COLO668 (cell line): ENCODE results near the gene SLC4A3.

Experiments
- DNase-seq: peaks from one replicate; lab custom pipeline; 2025; ENCODE audit not compliant: unreplicated experiment; lab: John Stamatoyannopoulos, UW

The SLC4A3 gene

GRCh38 chr2:219627103-219628100, at the start of gene SLC4A3:
SLC4A3 (plus strand) TSS chr2:219627630; CDS start chr2:219627993, 363 bp downstream.
- peak; percentile 62 for DNase-seq

GRCh38 chr2:219578811-219579613, 48.4 kb upstream of the SLC4A3 start:
- no peak for DNase-seq

GRCh38 chr2:219581346-219581745, 46.1 kb upstream of the SLC4A3 start:
- DNase-seq, result no peak

GRCh38 chr2:219591091-219591490, 36.3 kb upstream of the SLC4A3 start:
- DNase-seq, result no peak

GRCh38 chr2:219592736-219593135, 34.7 kb upstream of the SLC4A3 start:
- no peak for DNase-seq

- no peak for DNase-seq
These were observed 34.3 kb upstream of the SLC4A3 start for GRCh38 chr2:219593154-219593553.

- no peak for DNase-seq
These were observed 32.2 kb upstream of the SLC4A3 start for GRCh38 chr2:219595256-219595655.

- DNase-seq, result no peak
These were observed 30.4 kb upstream of the SLC4A3 start for GRCh38 chr2:219596954-219597551.

GRCh38 chr2:219597552-219598307, 29.7 kb upstream of the SLC4A3 start, which contains the start of gene STK11IP:
STK11IP (plus strand) TSS chr2:219597857; CDS start chr2:219598120, 263 bp downstream.
- peak; percentile 97 for DNase-seq

GRCh38 chr2:219598308-219599078, 28.9 kb upstream of the SLC4A3 start:
- DNase-seq, result peak; percentile 10

- no peak for DNase-seq
These were observed 23.7 kb upstream of the SLC4A3 start for GRCh38 chr2:219603771-219604170.

- no peak for DNase-seq
These were observed 21.8 kb upstream of the SLC4A3 start for GRCh38 chr2:219605607-219605954.

GRCh38 chr2:219607931-219608330, 19.5 kb upstream of the SLC4A3 start:
- DNase-seq, result no peak

- DNase-seq, result no peak
These were observed 18.9 kb upstream of the SLC4A3 start for GRCh38 chr2:219608399-219608964.

GRCh38 chr2:219609149-219609750, 18.2 kb upstream of the SLC4A3 start:
- DNase-seq, result no peak

- no peak for DNase-seq
These were observed 16.1 kb upstream of the SLC4A3 start for GRCh38 chr2:219611306-219611705.

GRCh38 chr2:219611866-219612576, 15.4 kb upstream of the SLC4A3 start:
- DNase-seq, result peak; percentile 16

GRCh38 chr2:219612577-219613286, 14.7 kb upstream of the SLC4A3 start:
- DNase-seq, result no peak
